ENCODE data around the gene DRICH1. TPM values are rescaled to one million over a fixed set of nuclear protein-coding genes. Genes with fewer than 3 reads are reported as not detected.
"Not testable (repeated sequence)": the region's sequence is repeated elsewhere in the genome, so short reads cannot be mapped to it uniquely, and the experiment has no call there.

Gene DRICH1
- total RNA-seq, 1 experiment from 2014 or later: not detected

DNA sequence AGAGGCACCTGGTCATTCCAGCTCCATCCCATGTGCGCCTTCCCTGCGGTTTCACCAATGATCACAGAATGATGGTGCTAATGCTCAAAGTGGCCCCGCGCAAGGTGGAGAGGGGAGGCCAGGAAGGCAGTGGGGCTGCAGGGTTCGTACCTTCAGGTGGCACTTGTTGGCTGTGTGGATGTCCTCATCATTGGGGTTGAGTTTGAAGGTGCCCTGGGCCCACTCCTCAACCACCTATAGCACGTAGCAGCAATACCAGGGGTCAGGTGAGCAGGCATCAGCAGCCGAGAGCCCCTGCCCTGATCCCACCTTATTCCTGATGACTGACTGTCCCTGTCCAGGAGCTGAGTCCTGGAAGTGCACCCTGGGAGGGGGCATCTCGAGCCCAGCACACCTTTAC, 20.6 kb upstream of the DRICH1 start:
- BruUV-seq (replicated peaks): no TSS peak
- DNase-seq (ENCODE audit: unreplicated experiment): no peak
- CTCF ChIA-PET: no interaction called here
- Mint-ChIP-seq H3K36me3 (ENCODE audit: insufficient read depth, unreplicated experiment) (no peaks in the 10 kb centered on the region), H3K4me3 (ENCODE audit: unreplicated experiment) (no peak overlapping the region), H3K27ac (ENCODE audit: low read depth, unreplicated experiment) (no peak overlapping the region), H3K27me3 (ENCODE audit: insufficient read depth, unreplicated experiment) (no peaks in the 10 kb centered on the region), H3K4me1 (ENCODE audit: insufficient read depth, unreplicated experiment) (no peaks in the 10 kb centered on the region), H3K9me3 (ENCODE audit: unreplicated experiment) (no peaks in the 10 kb centered on the region)
- POLR2A ChIA-PET: no interaction called here
- intact Hi-C loops (cut with micrococcal nuclease): no loop called here
- TF ChIP-seq CTCF (IDR thresholded peaks at IDR 0.05; ENCODE audit: unreplicated experiment): no peak

DNA sequence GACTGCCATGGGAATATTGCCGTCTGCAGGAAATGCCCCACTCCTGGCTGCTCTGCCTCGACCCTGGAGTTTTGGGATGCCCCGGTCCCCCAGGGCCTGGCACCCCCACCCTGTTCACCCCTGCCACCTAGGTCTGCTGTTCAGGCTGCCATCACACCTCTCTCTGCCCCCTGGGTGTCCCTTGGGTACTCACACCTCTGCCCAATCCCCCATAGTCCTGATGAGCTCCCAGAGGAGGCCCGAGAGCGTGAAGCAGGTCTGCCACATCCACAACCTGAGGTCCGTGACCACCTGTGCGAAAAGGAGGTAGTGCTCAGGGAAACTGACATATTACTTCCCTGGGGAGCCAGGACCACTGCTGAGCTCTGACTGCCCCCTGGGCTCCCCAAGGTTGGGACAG, 20.2 kb upstream of the DRICH1 start:
- no peak overlapping the region for H3K27ac Mint-ChIP-seq (ENCODE audit: low read depth, unreplicated experiment)
- ChIA-PET POLR2A (no interaction called here), CTCF (no interaction called here)
- no peaks in the 10 kb centered on the region for H3K36me3 Mint-ChIP-seq (ENCODE audit: insufficient read depth, unreplicated experiment)
- no peaks in the 10 kb centered on the region for H3K27me3 Mint-ChIP-seq (ENCODE audit: insufficient read depth, unreplicated experiment)
- no peaks in the 10 kb centered on the region for H3K9me3 Mint-ChIP-seq (ENCODE audit: unreplicated experiment)
- no peak for DNase-seq (ENCODE audit: unreplicated experiment)
- no TSS peak for BruUV-seq (replicated peaks)
- intact Hi-C loops (cut with micrococcal nuclease): no loop called here
- H3K4me1 Mint-ChIP-seq (ENCODE audit: insufficient read depth, unreplicated experiment): no peaks in the 10 kb centered on the region
- no peak for TF ChIP-seq CTCF (IDR thresholded peaks at IDR 0.05; ENCODE audit: unreplicated experiment)
- no peak overlapping the region for H3K4me3 Mint-ChIP-seq (ENCODE audit: unreplicated experiment)

GRCh38 chr22:23651676-23652075, 19.6 kb upstream of the DRICH1 start:
- Mint-ChIP-seq H3K27me3 (ENCODE audit: insufficient read depth, unreplicated experiment) (no peaks in the 10 kb centered on the region), H3K4me1 (ENCODE audit: insufficient read depth, unreplicated experiment) (no peaks in the 10 kb centered on the region), H3K27ac (ENCODE audit: low read depth, unreplicated experiment) (no peak overlapping the region), H3K36me3 (ENCODE audit: insufficient read depth, unreplicated experiment) (no peaks in the 10 kb centered on the region), H3K4me3 (ENCODE audit: unreplicated experiment) (no peak overlapping the region), H3K9me3 (ENCODE audit: unreplicated experiment) (no peaks in the 10 kb centered on the region)
- ChIA-PET CTCF (no interaction called here), POLR2A (no interaction called here)
- intact Hi-C loops (cut with micrococcal nuclease): no loop called here
- TF ChIP-seq CTCF (IDR thresholded peaks at IDR 0.05; ENCODE audit: unreplicated experiment): no peak
- no TSS peak for BruUV-seq (replicated peaks)
- no peak for DNase-seq (ENCODE audit: unreplicated experiment)

- BruUV-seq (replicated peaks): no TSS peak
- no peak for TF ChIP-seq CTCF (IDR thresholded peaks at IDR 0.05; ENCODE audit: unreplicated experiment)
- intact Hi-C loops (cut with micrococcal nuclease): no loop called here
- POLR2A ChIA-PET: no interaction called here
- H3K36me3 Mint-ChIP-seq (ENCODE audit: insufficient read depth, unreplicated experiment): no peaks in the 10 kb centered on the region
- H3K9me3 Mint-ChIP-seq (ENCODE audit: unreplicated experiment): no peaks in the 10 kb centered on the region
- H3K27ac Mint-ChIP-seq (ENCODE audit: low read depth, unreplicated experiment): no peak overlapping the region
- no peaks in the 10 kb centered on the region for H3K4me1 Mint-ChIP-seq (ENCODE audit: insufficient read depth, unreplicated experiment)
- no peak overlapping the region for H3K4me3 Mint-ChIP-seq (ENCODE audit: unreplicated experiment)
- CTCF ChIA-PET: no interaction called here
- no peaks in the 10 kb centered on the region for H3K27me3 Mint-ChIP-seq (ENCODE audit: insufficient read depth, unreplicated experiment)
- no peak for DNase-seq (ENCODE audit: unreplicated experiment)
These were observed 17.0 kb upstream of the DRICH1 start for GRCh38 chr22:23649071-23649501.

GRCh38 chr22:23646526-23646925, 14.4 kb upstream of the DRICH1 start:
- H3K27ac Mint-ChIP-seq (ENCODE audit: low read depth, unreplicated experiment); H3K4me1 Mint-ChIP-seq (ENCODE audit: insufficient read depth, unreplicated experiment); POLR2A ChIA-PET; DNase-seq (ENCODE audit: unreplicated experiment); intact Hi-C loops (cut with micrococcal nuclease); H3K27me3 Mint-ChIP-seq (ENCODE audit: insufficient read depth, unreplicated experiment); BruUV-seq (replicated peaks); CTCF ChIA-PET; H3K9me3 Mint-ChIP-seq (ENCODE audit: unreplicated experiment); H3K4me3 Mint-ChIP-seq (ENCODE audit: unreplicated experiment); H3K36me3 Mint-ChIP-seq (ENCODE audit: insufficient read depth, unreplicated experiment): not testable (repeated sequence)

DNA sequence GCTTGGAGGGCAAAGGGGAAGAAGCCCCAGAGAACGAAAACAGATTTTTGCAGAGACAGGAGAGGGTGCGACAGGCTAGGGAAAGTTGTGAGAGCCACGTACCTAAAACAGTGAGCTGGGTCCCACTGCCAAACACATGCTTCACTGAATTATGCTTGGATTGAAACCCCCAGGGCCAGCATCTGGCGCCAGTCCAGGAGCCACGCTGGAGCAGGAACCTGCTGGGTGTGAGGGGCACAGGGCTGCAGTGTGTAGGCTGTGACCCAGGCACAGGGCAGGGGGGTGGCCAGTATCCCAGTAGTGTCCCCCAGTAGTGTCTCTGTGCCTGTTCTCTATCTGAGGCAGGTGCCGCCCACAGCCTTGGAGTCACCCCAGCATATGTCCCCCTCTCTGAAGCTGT, 8.1 kb upstream of the DRICH1 start:
- intact Hi-C loops (cut with micrococcal nuclease); H3K4me3 Mint-ChIP-seq (ENCODE audit: unreplicated experiment); POLR2A ChIA-PET; H3K27ac Mint-ChIP-seq (ENCODE audit: low read depth, unreplicated experiment); H3K4me1 Mint-ChIP-seq (ENCODE audit: insufficient read depth, unreplicated experiment); DNase-seq (ENCODE audit: unreplicated experiment); BruUV-seq (replicated peaks); H3K27me3 Mint-ChIP-seq (ENCODE audit: insufficient read depth, unreplicated experiment); H3K9me3 Mint-ChIP-seq (ENCODE audit: unreplicated experiment); CTCF ChIA-PET: not testable (repeated sequence)
- peaks cover 13% of the 10 kb centered on the region for H3K36me3 Mint-ChIP-seq (ENCODE audit: insufficient read depth, unreplicated experiment)
